Non-pigmented ciliary epithelial cell (primary cell): ENCODE measurements around the gene DAP3.
A peak's percentile ranks its signal among the peaks of the same experiment; 100 is the strongest.
"Not testable (repeated sequence)": the region's sequence is repeated elsewhere in the genome, so short reads cannot be mapped to it uniquely, and the experiment has no call there.

ENCODE experiments used
- DNase-seq: peaks from one replicate; pipeline ENCODE4 v3.0.0-alpha.2; 2010; ENCODE audit warnings: low read depth

DAP3 gene

GRCh38 chr1:155718524-155719115, 29.7 kb downstream of the DAP3 start:
- DNase-seq, result not testable (repeated sequence)

DNA sequence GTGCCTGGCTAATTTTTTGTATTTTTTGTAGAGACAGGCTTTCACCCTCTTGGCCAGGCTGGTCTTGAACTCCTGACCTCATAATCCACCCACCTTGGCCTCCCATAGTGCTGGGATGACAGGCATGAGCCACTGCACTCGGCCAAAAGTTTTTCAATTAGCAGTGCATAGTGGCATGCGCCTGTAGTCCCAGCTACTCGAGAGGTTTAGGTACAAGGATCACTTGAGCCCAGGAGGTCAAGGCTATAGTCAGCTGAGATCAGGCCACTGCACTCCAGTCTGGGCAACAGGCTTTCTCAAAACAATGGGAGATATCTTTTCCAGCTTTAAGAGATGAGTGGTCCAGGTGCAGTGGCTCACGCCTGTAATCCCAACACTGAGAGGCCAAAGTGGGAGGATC, 30.8 kb downstream of the DAP3 start:
- DNase-seq, result no peak

GRCh38 chr1:155725142-155725541, 36.3 kb downstream of the DAP3 start:
- DNase-seq, result no peak

DNA sequence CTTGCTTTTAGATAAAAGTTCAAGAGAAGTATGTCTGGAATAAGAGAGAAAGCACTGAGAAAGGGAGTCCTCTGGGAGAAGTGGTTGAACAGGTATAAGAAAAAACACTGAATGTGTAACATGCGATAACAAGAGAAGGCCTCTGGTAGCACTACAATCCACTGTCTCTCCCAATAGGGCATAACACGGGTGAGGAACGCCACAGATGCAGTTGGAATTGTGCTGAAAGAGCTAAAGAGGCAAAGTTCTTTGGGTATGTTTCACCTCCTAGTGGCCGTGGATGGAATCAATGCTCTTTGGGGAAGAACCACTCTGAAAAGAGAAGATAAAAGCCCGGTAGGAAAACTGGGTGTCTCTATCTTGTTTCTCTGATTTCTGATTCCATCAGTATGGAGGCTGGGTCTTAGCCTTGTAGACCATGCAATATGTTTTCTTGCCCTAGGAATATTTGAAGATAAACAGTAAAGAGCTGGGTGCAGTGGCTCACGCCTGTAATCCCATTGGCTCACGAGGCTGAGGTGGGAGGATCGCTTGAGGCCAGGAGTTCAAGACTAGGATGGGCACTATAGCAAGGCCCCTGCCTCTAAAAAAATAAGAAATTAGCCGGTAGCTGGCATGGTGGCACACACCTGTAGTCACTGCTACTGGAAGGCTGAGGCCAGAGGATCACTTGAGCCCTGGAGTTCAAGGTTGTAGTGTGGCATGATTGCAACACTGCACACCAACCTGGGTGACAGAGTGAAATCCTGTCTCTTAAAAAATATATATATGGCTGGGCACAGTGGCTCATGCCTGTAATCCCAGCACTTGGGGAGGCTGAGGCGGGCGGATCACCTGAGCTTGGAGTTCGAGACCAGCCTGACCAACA, 40.4 kb downstream of the DAP3 start:
- DNase-seq, result peak; percentile 24

DNA sequence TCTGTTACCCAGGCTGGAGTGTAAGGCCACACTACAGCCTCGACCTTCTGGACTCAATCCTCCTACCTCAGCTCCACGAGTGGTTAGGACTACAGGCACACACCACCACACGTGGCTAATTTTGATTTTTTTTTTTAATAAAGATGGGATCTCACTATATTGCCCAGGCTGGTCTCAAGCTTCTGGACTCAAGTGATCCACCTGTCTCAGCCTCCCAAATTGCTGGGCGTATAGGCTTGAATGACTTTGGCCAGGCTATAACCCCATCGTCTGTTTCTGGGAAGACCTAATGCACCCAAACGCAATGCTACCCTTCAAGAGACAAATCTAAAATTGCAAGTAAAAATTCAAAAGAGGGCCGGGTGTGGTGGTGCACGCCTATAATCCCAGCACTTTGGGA, 52.1 kb downstream of the DAP3 start:
- DNase-seq, result no peak

GRCh38 chr1:155741908-155742307, 53.0 kb downstream of the DAP3 start:
- no peak for DNase-seq

- DNase-seq, result no peak
These were observed 55.9 kb downstream of the DAP3 start for GRCh38 chr1:155744711-155745283.

DNA sequence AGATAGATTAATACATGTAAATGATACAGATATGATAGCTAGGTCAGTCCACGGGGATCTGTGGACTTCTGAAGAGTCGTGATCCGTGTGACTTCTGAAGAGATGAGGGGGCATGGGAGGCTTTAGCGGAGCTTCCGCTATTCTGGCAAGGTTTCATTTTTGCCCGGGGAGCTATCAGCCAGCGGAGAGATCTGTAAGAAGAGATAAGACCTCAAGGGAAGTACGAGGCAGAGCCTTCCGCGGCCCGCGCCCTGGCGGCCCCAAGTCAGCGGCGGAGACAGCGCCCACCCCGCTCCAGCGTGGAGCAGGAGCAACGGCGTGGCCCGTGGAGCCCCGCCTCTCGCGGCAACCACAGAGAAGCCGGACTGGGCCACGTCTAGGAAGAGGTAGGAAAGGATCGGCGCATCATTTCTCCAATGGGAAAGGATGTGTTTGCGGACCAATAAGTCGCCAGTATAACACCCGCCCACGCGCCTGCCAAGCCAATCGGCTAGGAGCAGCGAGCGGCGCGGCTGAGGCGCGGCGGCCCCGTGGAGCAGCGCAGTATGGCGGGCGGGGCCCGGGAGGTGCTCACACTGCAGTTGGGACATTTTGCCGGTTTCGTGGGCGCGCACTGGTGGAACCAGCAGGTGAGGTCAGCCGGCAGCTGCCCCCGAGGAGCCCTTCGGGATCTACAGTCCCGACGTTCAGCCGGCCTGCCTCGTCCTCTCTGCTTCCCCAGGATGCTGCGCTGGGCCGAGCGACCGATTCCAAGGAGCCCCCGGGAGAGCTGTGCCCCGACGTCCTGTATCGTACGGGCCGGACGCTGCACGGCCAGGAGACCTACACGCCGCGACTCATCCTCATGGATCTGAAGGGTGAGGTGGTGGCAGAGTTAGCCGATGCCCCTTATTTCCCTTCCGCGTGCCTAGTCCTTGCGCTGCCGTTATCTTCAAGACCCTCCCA, 56.7 kb downstream of the DAP3 start:
- peak; percentile 96 for DNase-seq

DNA sequence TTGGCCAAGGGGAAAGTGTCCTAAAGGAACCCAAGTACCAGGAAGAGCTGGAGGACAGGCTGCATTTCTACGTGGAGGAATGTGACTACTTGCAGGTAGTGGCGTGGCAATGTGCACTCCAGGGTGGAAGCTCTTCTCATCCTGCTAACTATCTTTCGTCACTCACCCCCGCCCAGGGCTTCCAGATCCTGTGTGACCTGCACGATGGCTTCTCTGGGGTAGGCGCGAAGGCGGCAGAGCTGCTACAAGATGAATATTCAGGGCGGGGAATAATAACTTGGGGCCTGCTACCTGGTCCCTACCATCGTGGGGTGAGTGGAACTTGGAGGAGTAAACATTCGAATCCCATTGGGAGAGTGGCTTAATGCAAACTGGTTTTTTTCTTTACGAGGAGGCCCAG, 58.7 kb downstream of the DAP3 start:
- DNase-seq, result not testable (repeated sequence)

GRCh38 chr1:155748141-155748540, 59.2 kb downstream of the DAP3 start:
- not testable (repeated sequence) for DNase-seq

- not testable (repeated sequence) for DNase-seq
These were observed 70.1 kb downstream of the DAP3 start for GRCh38 chr1:155759017-155759416.

DNA sequence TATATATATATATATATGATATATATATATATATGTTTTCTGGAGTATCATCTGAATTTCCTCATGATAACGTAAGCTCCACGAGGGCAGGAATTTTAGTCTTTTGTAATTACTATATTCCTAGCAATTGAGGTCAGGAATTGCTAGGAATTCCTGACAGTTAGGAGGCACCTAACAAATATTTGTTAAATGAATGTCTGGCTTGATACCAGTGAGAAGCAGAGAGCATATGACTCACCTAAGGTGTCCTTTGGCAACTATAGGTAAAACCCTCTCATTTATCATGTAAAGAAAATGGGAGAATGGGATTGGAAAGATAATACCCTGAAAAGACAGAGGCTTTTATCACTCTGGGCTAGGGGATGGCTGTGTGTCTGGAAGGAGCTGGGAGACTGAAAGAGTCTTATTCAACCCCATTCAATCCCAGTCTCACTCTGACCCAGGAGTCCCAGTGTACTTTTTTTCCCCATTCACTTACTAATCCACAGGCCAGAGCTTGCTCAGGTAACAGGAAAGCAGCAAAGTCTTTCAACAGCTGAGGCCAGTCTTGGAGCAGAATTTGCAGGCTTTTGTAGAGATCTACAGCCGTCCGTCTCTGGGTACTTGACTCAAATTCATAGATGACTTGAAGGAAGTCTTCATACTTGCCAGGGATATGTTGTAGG, 71.2 kb downstream of the DAP3 start:
- no peak for DNase-seq

GRCh38 chr1:155760751-155761475, 72.0 kb downstream of the DAP3 start:
- DNase-seq, result no peak

DNA sequence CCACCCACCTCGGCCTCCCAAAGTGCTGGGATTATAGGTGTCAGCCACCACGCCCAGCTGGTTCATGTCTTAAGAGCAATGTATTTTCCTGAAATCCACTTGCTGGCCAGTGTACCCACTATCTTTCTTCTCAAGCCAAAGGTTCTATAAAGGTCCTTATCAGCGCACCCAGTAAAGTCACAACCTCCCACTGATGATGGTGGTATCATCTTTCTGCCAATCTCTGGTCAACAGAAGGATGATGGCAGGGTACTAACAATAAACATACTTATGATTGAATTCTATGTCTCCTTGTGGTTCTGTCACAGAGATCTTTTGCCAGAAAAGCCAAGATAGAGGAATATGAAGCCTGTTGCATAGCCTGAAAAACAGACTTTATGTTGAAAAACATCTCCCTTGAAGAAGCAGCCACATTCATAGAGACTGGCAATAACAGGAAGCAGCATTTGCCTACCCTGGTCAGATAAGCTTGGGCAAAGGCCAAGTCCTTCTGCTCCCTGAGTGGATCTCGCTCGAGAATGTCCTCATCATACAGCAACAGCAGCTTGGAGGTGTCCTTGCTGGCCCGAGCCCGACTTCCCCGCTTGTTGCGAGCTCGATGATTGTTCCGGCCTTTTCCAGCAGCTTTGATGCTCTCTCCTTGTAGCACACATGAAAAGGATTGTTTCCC, 73.0 kb downstream of the DAP3 start:
- DNase-seq, result no peak

GRCh38 chr1:155763090-155763815, 74.4 kb downstream of the DAP3 start:
- peak; percentile 71 for DNase-seq

DNA sequence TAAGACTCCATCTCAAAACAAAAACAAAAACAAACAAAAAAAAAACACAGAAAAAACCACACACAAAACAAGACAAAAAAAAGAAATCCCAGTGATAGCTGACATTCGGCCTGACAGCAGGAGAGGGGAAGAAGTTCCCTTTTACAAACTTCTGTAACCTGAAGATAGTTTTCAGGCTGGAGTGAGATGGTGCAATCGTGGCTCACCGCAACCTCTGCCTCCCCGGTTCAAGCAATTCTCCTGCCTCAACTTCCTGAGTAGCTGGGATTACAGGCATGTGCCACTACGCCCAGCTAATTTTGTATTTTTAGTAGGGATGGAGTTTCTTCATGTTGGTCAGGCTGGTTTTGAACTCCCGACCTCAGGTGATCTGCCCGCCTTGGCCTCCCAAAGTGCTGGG, 75.1 kb downstream of the DAP3 start:
- not testable (repeated sequence) for DNase-seq

DNA sequence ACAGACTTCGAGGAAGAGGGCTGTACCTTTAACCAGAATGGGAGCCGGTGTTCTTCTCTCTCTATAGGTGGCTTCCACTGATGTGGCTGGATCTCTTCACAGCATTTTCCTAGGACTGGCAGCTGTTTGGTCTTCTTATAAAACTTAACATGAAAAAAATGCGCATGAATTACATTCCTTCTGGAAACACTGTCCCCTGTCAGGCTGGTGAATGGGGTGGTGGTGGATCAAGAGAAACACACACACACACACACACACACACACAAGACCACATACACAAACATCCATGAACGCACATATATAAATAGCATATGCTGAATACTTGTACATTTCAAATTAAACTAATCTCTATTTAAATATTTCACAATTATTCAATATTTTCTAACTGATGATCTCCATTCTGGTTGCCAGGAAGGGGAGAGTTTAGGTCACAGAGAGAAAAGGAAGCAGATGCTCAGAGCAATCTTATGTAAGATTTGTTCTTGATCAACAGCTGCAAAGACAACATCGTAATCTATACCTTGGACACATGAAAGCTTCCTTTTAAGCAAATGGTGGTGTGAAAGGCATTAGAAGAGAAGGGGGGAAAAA, 78.6 kb downstream of the DAP3 start:
- not testable (repeated sequence) for DNase-seq

- no peak for DNase-seq
These were observed 80.4 kb downstream of the DAP3 start for GRCh38 chr1:155769257-155769656.

DNA sequence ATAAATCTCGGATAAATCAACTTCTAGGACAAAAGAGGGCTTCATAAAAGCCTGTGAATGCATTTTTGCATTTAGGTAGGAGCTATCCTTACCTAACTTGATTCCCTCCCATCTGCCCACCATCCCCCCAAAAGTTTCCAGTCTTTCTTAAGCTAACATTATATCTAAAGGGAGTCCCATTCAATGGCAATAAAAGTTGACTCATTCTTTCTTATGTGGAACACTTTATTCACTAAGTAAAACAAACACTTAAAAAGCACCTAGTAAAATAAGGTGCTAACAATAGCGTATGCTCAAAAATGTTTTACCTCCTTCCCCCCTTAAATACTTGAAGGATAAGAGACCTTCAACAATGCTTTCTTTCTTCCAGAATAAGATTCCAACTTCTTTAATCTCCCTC, 84.3 kb downstream of the DAP3 start:
- DNase-seq, result no peak
